ENCODE data around the gene TSGA10IP.

GRCh38 chr11:66002648-66003225, 57.5 kb downstream of the TSGA10IP start:
- TF ChIP-seq CTCF (IDR thresholded peaks at IDR 0.05) = peak in 1 of 6 experiments; percentile 12
- no peak for TF ChIP-seq POLR2A (IDR thresholded peaks at IDR 0.05)
